BJ (cell line): Measurements from ENCODE around the gene STARD7. TPM values are rescaled to one million over a fixed set of nuclear protein-coding genes. Genes with fewer than 3 reads are reported as not detected.

Source experiments
- CTCF ChIA-PET: fragments of 350-600 bp; formaldehyde crosslinking; extraction: SDS; loops from one replicate; lab custom pipeline; 2021; ENCODE audit warnings: antibody characterized with exemption, inconsistent platforms; lab: Yijun Ruan, JAX
- POLR2A ChIA-PET: fragments of 300-600 bp; sonication (Branson Sonifier 250); formaldehyde crosslinking; extraction: SDS; loops from one replicate; lab custom pipeline; 2021; ENCODE audit warnings: antibody characterized with exemption; lab: Charles Lee
- DNase-seq: peaks from one replicate; pipeline ENCODE4 v3.0.0-alpha.2; 2011; ENCODE audit warnings: low read depth
- H3K27me3 ChIP-seq: 2 replicates; pipeline ENCODE4 v1.6.0; 2011; ENCODE audit warnings: low read length; ENCODE audit not compliant: control insufficient read depth, insufficient read depth
- H3K36me3 ChIP-seq: 2 replicates; pipeline ENCODE4 v1.5.1; 2011; ENCODE audit warnings: low read length; ENCODE audit not compliant: control insufficient read depth, insufficient read depth
- H3K4me3 ChIP-seq: 2 replicates; pipeline ENCODE4 v1.5.1; 2011; ENCODE audit warnings: low read depth, mild to moderate bottlenecking, control low read depth, low read length
- CTCF ChIP-seq: IDR thresholded peaks from 2 replicates; pipeline ENCODE4 v1.5.1; 2011; ENCODE audit warnings: low read depth, mild to moderate bottlenecking, control low read depth, inconsistent platforms, low read length, moderate library complexity; ENCODE audit not compliant: insufficient read depth
- polyA plus RNA-seq: library from polyadenylated mRNA; depleted of rRNA; stranded (reverse); fragments of >200 nt; gene quantifications from 2 replicates; pipeline ENCODE4 v1.2.3, GENCODE V29; 2011

The STARD7 gene
- polyA plus RNA-seq, 1 experiment, result 56.1 TPM

GRCh38 chr2:96148410-96149217, 60.0 kb downstream of the STARD7 start:
- no peak overlapping the region for H3K4me3 ChIP-seq
- H3K27me3 ChIP-seq, result no peaks in the 10 kb centered on the region
- no peak for TF ChIP-seq CTCF
- H3K36me3 ChIP-seq, result no peaks in the 10 kb centered on the region
- CTCF ChIA-PET, result interaction anchor here (1.2 to 1.4 kb wide), 2 partner anchors 9 to 32 kb away, joined by 4 read pairs; no protein-coding TSS in a partner anchor
- peak; percentile 29 for DNase-seq
- POLR2A ChIA-PET, result no interaction called here

- Histone ChIP-seq H3K36me3 (no peaks in the 10 kb centered on the region), H3K4me3 (no peak overlapping the region), H3K27me3 (no peaks in the 10 kb centered on the region)
- ChIA-PET CTCF (interaction anchor here (0.5 to 1.4 kb wide), 5 partner anchors 8 to 55 kb away, joined by 3 to 5 read pairs (median 4); no protein-coding TSS in a partner anchor), POLR2A (no interaction called here)
- no peak for TF ChIP-seq CTCF
- no peak for DNase-seq
Measured at GRCh38 chr2:96147593-96148201, 60.9 kb downstream of the STARD7 start.

- H3K27me3 ChIP-seq, result no peaks in the 10 kb centered on the region
- H3K4me3 ChIP-seq, result no peak overlapping the region
- ChIA-PET POLR2A (no interaction called here), CTCF (interaction anchor here (1.0 to 1.4 kb wide), 4 partner anchors 8 to 30 kb away, joined by 3 to 5 read pairs (median 4); no protein-coding TSS in a partner anchor)
- no peak for DNase-seq
- H3K36me3 ChIP-seq, result no peaks in the 10 kb centered on the region
- TF ChIP-seq CTCF, result no peak
Measured at GRCh38 chr2:96146881-96147592, 61.6 kb downstream of the STARD7 start.

- TF ChIP-seq CTCF, result no peak
- ChIA-PET CTCF (no interaction called here), POLR2A (no interaction called here)
- Histone ChIP-seq H3K36me3 (no peaks in the 10 kb centered on the region), H3K4me3 (no peak overlapping the region), H3K27me3 (no peaks in the 10 kb centered on the region)
- DNase-seq, result no peak
Measured at GRCh38 chr2:96146153-96146880, 62.3 kb downstream of the STARD7 start.
